Calu3 (cell line): ENCODE data around the gene SCAP. TPM values are rescaled to one million over a fixed set of nuclear protein-coding genes. Genes with fewer than 3 reads are reported as not detected.
"Not testable (repeated sequence)": the region's sequence is repeated elsewhere in the genome, so short reads cannot be mapped to it uniquely, and the experiment has no call there.

Source experiments
- BruUV-seq: library from RNA; stranded (reverse); fragments of 400-500 nt; replicated peaks from 2 replicates; lab custom pipeline; 2021; lab: Mats Ljungman, UMichigan
- CTCF ChIA-PET: fragments of 300-600 bp; sonication (Branson Sonifier 250); formaldehyde crosslinking; loops from one replicate; lab custom pipeline; 2022; ENCODE audit warnings: antibody characterized with exemption; lab: Charles Lee
- DNase-seq: peaks from one replicate; pipeline ENCODE4 v3.0.0; 2022
- H3K27ac Mint-ChIP-seq: one replicate; pipeline ENCODE4 v1.8.0; 2022; ENCODE audit warnings: mixed read lengths; ENCODE audit not compliant: unreplicated experiment
- H3K27me3 Mint-ChIP-seq: one replicate; pipeline ENCODE4 v1.8.0; 2022; ENCODE audit warnings: mixed read lengths; ENCODE audit not compliant: unreplicated experiment
- H3K36me3 Mint-ChIP-seq: one replicate; pipeline ENCODE4 v1.8.0; 2022; ENCODE audit warnings: mild to moderate bottlenecking, moderate library complexity, mixed read lengths; ENCODE audit not compliant: insufficient read depth, unreplicated experiment
- H3K4me1 Mint-ChIP-seq: one replicate; pipeline ENCODE4 v1.8.0; 2022; ENCODE audit warnings: mild to moderate bottlenecking, low read depth, mixed read lengths; ENCODE audit not compliant: unreplicated experiment
- H3K4me3 Mint-ChIP-seq: one replicate; pipeline ENCODE4 v1.8.0; 2022; ENCODE audit warnings: mild to moderate bottlenecking, low read depth, moderate library complexity, mixed read lengths; ENCODE audit not compliant: unreplicated experiment
- H3K9me3 Mint-ChIP-seq: one replicate; pipeline ENCODE4 v1.8.0; 2022; ENCODE audit warnings: low read depth, mixed read lengths; ENCODE audit not compliant: unreplicated experiment
- intact Hi-C: fragments of 100-400 bp; cut with micrococcal nuclease; formaldehyde crosslinking; loops from one replicate; pipeline ENCODE4 v1.10.0; 2022; ENCODE audit not compliant: unreplicated experiment
- total RNA-seq: library from RNA; stranded (reverse); gene quantifications from 2 replicates; pipeline ENCODE4 v1.2.3, GENCODE V29; 2022
- TF ChIP-seq, protein P1 (sequence below): fragments of 200-600 bp; IDR thresholded peaks from one replicate; pipeline ENCODE4 v1.8.0; 2022; ENCODE audit warnings: antibody characterized with exemption; ENCODE audit not compliant: unreplicated experiment

The SCAP gene
- total RNA-seq, 1 experiment from 2014 or later, result 74.2 TPM

DNA sequence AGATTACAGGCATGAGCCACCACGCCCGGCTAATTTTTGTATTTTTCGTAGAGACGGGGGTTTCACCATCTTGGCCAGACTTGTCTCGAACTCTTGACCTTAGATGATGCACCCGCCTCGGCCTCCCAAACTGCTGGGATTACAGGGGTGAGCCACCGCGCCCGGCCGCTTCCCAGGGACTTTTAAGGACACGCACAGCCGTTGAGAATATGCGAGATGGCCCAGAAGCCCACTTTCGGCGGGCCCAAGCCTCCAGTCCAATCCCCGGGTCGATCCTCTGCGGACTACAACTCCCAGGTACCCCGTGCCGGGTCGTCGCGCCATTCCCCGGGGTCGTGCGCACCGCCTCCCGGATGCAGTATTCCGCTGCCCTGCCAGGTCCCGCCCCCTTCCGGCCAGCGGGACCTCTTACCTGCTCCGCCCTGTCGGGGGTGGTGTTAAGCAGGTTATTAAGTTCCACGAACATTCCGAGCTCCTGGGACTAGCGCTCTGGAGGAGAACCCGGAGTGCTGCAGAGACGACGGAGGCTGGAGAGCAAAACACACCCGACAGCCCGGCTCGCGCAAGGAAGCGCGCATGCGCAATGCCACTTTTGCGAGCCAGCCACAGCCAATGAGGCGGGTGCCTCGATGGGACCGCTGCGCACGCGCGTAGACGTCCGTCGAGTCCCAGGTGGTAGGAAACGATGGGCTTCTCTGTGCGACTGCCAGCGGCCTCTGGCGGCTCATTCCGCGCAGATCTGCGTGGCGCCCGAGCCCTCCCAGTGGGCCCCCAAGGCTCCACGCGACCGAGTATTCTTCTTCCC, 37.6 kb upstream of the SCAP start, which contains the start of gene ELP6:
Gene ELP6, minus strand, starts transcription at position 588 of the 805 bp plus-strand sequence. Its CDS starts 122 bp downstream, at position 466.
- Mint-ChIP-seq H3K4me1 (no peaks in the 10 kb centered on the region), H3K27ac (peak within 1 kb of the TSS; percentile 68), H3K4me3 (peak within 1 kb of the TSS; percentile 85), H3K27me3 (no peaks in the 10 kb centered on the region), H3K9me3 (no peaks in the 10 kb centered on the region), H3K36me3 (peaks cover 36% of the 10 kb centered on the region)
- peak; percentile 97 for DNase-seq
- TF ChIP-seq, protein P1, sequence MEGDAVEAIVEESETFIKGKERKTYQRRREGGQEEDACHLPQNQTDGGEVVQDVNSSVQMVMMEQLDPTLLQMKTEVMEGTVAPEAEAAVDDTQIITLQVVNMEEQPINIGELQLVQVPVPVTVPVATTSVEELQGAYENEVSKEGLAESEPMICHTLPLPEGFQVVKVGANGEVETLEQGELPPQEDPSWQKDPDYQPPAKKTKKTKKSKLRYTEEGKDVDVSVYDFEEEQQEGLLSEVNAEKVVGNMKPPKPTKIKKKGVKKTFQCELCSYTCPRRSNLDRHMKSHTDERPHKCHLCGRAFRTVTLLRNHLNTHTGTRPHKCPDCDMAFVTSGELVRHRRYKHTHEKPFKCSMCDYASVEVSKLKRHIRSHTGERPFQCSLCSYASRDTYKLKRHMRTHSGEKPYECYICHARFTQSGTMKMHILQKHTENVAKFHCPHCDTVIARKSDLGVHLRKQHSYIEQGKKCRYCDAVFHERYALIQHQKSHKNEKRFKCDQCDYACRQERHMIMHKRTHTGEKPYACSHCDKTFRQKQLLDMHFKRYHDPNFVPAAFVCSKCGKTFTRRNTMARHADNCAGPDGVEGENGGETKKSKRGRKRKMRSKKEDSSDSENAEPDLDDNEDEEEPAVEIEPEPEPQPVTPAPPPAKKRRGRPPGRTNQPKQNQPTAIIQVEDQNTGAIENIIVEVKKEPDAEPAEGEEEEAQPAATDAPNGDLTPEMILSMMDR, result peak; percentile 39
- BruUV-seq, result no TSS peak
- CTCF ChIA-PET, result interaction anchor here (0.6 to 0.7 kb wide), 2 partner anchors 18 to 275 kb away, joined by 3 to 6 read pairs; no protein-coding TSS in a partner anchor
- intact Hi-C loops, result no loop called here

DNA sequence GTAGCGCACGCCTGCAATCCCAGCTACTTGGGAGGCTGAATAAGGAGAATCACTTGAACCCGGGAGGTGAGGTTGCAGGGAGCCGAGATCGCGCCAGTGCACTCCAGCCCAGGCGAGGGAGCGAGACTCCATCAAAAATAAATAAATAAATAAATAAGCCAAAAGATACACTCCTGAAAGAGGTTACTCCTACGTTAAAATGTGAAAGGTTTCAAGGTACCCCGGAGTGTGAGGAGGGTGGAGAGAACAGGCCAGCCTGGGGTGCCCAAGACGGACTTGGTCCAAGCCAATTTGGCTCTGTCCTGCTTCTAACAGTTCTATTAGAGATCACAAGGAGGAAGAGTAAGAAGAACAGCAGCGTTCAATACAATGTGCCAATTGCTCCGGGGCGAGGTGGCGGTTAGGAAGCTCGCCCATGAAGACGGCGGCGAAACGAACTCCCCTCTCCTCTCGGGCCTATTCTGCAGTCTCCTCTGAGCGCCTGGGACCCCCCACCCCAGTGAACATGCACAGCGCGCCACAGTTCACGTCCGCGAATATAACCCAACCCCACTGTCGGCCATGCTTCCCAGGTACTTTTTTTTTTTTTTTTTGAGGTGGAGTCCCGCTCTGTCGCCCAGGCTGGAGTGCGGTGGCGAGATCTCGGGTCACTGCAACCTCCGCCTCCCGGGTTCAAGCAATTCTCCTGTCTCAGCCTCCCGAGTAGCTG, 36.8 kb upstream of the SCAP start:
- intact Hi-C loops, result no loop called here
- H3K27ac Mint-ChIP-seq, result peak overlapping the region; percentile 68

DNA sequence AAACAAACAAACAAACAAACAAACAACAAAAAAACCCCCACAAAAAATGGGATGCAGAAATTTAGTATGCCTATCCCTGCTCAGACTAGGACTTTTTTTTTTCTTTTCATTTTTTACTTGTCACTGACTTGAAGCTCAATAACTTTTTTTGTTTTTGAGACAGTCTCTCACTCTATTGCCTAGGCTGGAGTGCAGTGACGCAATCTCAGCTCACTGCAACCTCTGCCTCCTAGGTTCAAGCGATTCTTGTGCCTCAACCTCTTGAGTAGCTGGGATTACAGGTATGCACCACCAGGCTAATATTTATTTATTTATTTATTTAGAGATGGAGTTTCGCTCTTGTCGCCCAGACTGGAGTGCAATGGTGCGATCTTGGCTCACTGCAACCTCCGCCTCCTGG, 29.5 kb upstream of the SCAP start:
- CTCF ChIA-PET, H3K27ac Mint-ChIP-seq, BruUV-seq, DNase-seq, H3K4me3 Mint-ChIP-seq, H3K27me3 Mint-ChIP-seq, H3K9me3 Mint-ChIP-seq, H3K4me1 Mint-ChIP-seq, intact Hi-C loops: not testable (repeated sequence)
- peaks cover 16% of the 10 kb centered on the region for H3K36me3 Mint-ChIP-seq

More for the DNA sequence above, 36.8 kb upstream of the SCAP start:
- no peaks in the 10 kb centered on the region for H3K4me1 Mint-ChIP-seq
- TF ChIP-seq, protein P1, result no peak
- no peaks in the 10 kb centered on the region for H3K27me3 Mint-ChIP-seq
- BruUV-seq, result TSS peak; percentile 57
- CTCF ChIA-PET, result interaction anchor here (0.6 to 0.7 kb wide), 2 partner anchors 17 to 276 kb away, joined by 3 to 6 read pairs; no protein-coding TSS in a partner anchor
- peak overlapping the region; percentile 85 for H3K4me3 Mint-ChIP-seq
- DNase-seq, result no peak
- peaks cover 40% of the 10 kb centered on the region for H3K36me3 Mint-ChIP-seq
- no peaks in the 10 kb centered on the region for H3K9me3 Mint-ChIP-seq

DNA sequence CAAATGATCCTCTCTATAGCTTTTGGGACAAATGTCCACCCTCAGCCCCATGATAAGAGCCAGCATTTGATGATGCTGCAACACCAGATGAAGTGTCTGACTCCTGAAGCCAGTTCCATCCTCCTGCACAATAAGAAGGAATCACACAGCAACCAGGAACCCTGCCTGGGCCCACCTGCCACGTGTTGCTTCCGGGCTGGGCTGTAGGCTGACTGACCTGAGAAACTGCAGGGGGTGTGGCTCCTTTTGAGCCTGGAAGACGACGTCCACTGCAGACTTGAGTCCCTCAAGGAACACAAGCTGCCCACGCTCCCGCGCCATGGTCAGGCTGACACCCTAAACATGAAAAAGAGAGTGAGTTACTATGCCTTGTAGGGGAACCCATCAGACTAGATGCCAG, 28.4 kb upstream of the SCAP start:
- Mint-ChIP-seq H3K36me3 (peaks cover 21% of the 10 kb centered on the region), H3K4me3 (no peak overlapping the region), H3K9me3 (no peaks in the 10 kb centered on the region), H3K4me1 (no peaks in the 10 kb centered on the region), H3K27ac (no peak overlapping the region), H3K27me3 (no peaks in the 10 kb centered on the region)
- CTCF ChIA-PET, result no interaction called here
- TF ChIP-seq, protein P1, result no peak
- BruUV-seq, result no TSS peak
- intact Hi-C loops, result no loop called here
- no peak for DNase-seq
